ENCODE measurements around the gene HDAC9. TPM values are rescaled to one million over a fixed set of nuclear protein-coding genes. Genes with fewer than 3 reads are reported as not detected.

HDAC9 gene
- total RNA-seq, 1 donor, result 55.0 TPM

- TF ChIP-seq CTCF (IDR thresholded peaks at IDR 0.05; ENCODE audit: insufficient read depth, low read length), result no peak
- no peak overlapping the region for H3K4me3 ChIP-seq (ENCODE audit: low read depth, low read length)
- no peak for DNase-seq (ENCODE audit: low read depth)
These were observed 501.0 kb downstream of the HDAC9 start for GRCh38 chr7:18996583-18996982.

DNA sequence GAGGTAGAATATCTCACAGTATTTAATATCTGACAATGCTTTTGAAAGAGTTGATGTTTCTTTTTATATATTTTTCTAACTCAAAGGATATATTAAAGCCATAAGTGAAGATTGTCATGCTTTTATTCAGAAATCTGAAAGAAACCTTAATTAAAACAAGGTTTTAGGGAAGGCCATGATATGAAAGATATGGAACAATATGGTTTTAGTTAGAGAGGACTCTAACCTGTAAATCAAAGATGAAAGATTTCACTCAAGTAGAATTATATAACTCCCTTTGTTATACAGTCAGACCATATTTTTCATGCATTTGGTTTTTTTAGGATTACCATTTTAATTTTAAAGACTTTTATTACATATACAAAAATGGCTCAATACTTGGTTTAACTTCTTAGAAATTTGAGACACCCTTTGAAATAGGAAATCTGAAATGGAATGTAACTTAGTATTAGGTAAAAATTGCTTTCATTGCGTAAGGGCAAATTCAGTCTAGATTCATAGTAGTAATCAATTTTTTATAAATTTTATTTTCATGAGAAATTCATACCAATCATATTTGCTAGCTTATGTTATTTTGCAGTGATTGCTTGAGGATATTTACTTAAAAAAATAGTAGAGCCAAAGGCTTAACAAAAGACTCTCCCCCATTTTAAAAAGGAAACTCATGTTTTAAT is 502.1 kb downstream of the HDAC9 start:
- H3K4me3 ChIP-seq (ENCODE audit: low read depth, low read length), result no peak overlapping the region
- TF ChIP-seq CTCF (IDR thresholded peaks at IDR 0.05; ENCODE audit: insufficient read depth, low read length), result no peak
- no peak for DNase-seq (ENCODE audit: low read depth)

DNA sequence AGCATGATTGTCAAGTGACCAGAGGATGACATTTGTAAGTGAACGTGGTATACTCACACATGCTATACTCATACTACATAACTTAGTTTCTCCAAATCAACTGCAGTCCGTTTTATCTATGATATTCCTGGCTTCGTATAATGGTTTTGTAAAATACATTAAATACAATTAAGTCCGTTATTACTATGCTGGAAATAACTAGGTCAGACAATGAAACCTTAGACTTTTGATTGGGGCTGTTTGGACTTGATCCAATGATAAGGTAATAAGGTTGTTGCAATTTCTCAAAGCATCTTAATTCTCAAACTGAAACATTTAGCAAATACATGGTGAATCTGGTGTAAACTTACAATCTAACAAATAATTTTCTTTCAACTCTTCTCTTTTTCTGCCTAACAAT is 504.9 kb downstream of the HDAC9 start:
- no peak for DNase-seq (ENCODE audit: low read depth)
- no peak for TF ChIP-seq CTCF (IDR thresholded peaks at IDR 0.05; ENCODE audit: insufficient read depth, low read length)
- no peak overlapping the region for H3K4me3 ChIP-seq (ENCODE audit: low read depth, low read length)

DNA sequence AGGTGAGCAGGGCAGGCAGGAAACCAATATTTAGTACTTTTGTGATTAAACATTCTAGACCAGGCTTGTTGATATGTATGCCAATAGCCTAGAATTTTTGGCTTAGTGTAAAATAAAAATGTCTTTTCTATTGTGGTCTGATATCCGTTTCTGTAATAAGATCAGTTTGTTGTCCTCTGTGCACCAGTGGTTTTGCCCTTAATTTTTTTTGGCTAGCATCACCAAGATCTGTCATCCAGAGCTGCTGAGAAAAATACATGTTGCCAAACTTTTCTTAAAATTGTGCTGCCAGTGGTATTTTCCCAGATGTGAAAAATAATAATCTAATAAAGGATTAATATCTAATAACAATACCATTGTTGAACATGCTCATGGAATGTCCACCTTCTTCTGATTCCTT is 506.3 kb downstream of the HDAC9 start:
- TF ChIP-seq CTCF (IDR thresholded peaks at IDR 0.05; ENCODE audit: insufficient read depth, low read length), result no peak
- DNase-seq (ENCODE audit: low read depth), result peak; percentile 54

GRCh38 chr7:19009241-19009935 is 513.8 kb downstream of the HDAC9 start:
- no peak for TF ChIP-seq CTCF (IDR thresholded peaks at IDR 0.05; ENCODE audit: insufficient read depth, low read length)
- H3K4me3 ChIP-seq (ENCODE audit: low read depth, low read length), result no peak overlapping the region
- DNase-seq (ENCODE audit: low read depth), result peak; percentile 61

More for the DNA sequence above, 506.3 kb downstream of the HDAC9 start:
- H3K4me3 ChIP-seq (ENCODE audit: low read depth, low read length), result no peak overlapping the region

- TF ChIP-seq CTCF (IDR thresholded peaks at IDR 0.05; ENCODE audit: insufficient read depth, low read length), result no peak
- no peak overlapping the region for H3K4me3 ChIP-seq (ENCODE audit: low read depth, low read length)
- DNase-seq (ENCODE audit: low read depth), result no peak
These were observed 514.4 kb downstream of the HDAC9 start for GRCh38 chr7:19009936-19010280.

Measured in fibroblast of the aortic adventitia (primary cell).